Osteoblast (primary cell): ENCODE measurements around the gene STAB1. TPM values are rescaled to one million over a fixed set of nuclear protein-coding genes. Genes with fewer than 3 reads are reported as not detected.

Source experiments
- DNase-seq: peaks from one replicate; pipeline ENCODE4 v3.0.0; 2011; ENCODE audit warnings: low spot score, mixed read lengths; ENCODE audit not compliant: insufficient read length; ENCODE audit errors: missing footprints
- H2AFZ ChIP-seq: 2 replicates; pipeline ENCODE4 v1.6.0; 2011; ENCODE audit warnings: mild to moderate bottlenecking, low read length
- H3K27ac ChIP-seq: 2 replicates; pipeline ENCODE4 v1.5.1; 2011; ENCODE audit warnings: mild to moderate bottlenecking, low read depth, low read length, moderate library complexity
- H3K27me3 ChIP-seq: 2 replicates; pipeline ENCODE4 v1.6.0; 2012; ENCODE audit warnings: mild to moderate bottlenecking, control low read depth, inconsistent platforms, low read length, moderate library complexity; ENCODE audit not compliant: insufficient read depth
- H3K36me3 ChIP-seq: 2 replicates; pipeline ENCODE4 v1.5.1; 2011; ENCODE audit warnings: mild to moderate bottlenecking, low read length, control low read depth, moderate library complexity; ENCODE audit not compliant: insufficient read depth
- H3K4me1 ChIP-seq: 2 replicates; pipeline ENCODE4 v1.5.1; 2011; ENCODE audit warnings: mild to moderate bottlenecking, low read length, control low read depth, moderate library complexity; ENCODE audit not compliant: insufficient read depth
- H3K4me2 ChIP-seq: 2 replicates; pipeline ENCODE4 v1.6.0; 2011; ENCODE audit warnings: mild to moderate bottlenecking, low read length; ENCODE audit not compliant: insufficient read depth
- H3K4me3 ChIP-seq: fragments of 200-600 bp; sonication (generic); 3 replicates; pipeline ENCODE4 v1.5.1; 2012; ENCODE audit warnings: mild to moderate bottlenecking, low read length, inconsistent platforms; ENCODE audit not compliant: insufficient read depth
- H3K79me2 ChIP-seq: 2 replicates; pipeline ENCODE4 v1.6.0; 2012; ENCODE audit warnings: mild to moderate bottlenecking, low read length, control low read depth, inconsistent platforms; ENCODE audit not compliant: insufficient read depth
- H3K9me3 ChIP-seq: 2 replicates; pipeline ENCODE4 v1.5.1; 2011; ENCODE audit warnings: low read depth, low read length, control low read depth
- H4K20me1 ChIP-seq: 2 replicates; pipeline ENCODE4 v1.6.0; 2012; ENCODE audit warnings: mild to moderate bottlenecking, low read length, control low read depth; ENCODE audit not compliant: insufficient read depth
- CTCF ChIP-seq: IDR thresholded peaks from 2 replicates; pipeline ENCODE4 v1.5.1; 2011; ENCODE audit warnings: mild to moderate bottlenecking, low read depth, low read length, moderate library complexity; ENCODE audit errors: extremely low read depth
- total RNA-seq: library from RNA; depleted of rRNA; stranded (reverse); fragments of >200 nt; gene quantifications from 2 replicates; pipeline ENCODE4 v1.2.3, GENCODE V29; 2012

STAB1 gene
- total RNA-seq, 1 donor: 1.1 TPM

- Histone ChIP-seq H4K20me1 (peaks cover 12% of the 10 kb centered on the region), H3K4me2 (no peak overlapping the region), H3K4me1 (peaks cover 16% of the 10 kb centered on the region), H3K9me3 (no peaks in the 10 kb centered on the region), H3K4me3 (no peak overlapping the region), H3K27me3 (no peaks in the 10 kb centered on the region), H3K79me2 (no peaks in the 10 kb centered on the region), H3K36me3 (peaks cover 39% of the 10 kb centered on the region), H3K27ac (no peak overlapping the region), H2AFZ (no peak overlapping the region)
- no peak for TF ChIP-seq CTCF
- DNase-seq: no peak
Observed at GRCh38 chr3:52493232-52494017, 1.7 kb upstream of the STAB1 start.

GRCh38 chr3:52494445-52494844 lies 693 bp upstream of the STAB1 start:
- TF ChIP-seq CTCF: no peak
- no peak overlapping the region for H2AFZ ChIP-seq
- H3K36me3 ChIP-seq: peaks cover 31% of the 10 kb centered on the region
- no peaks in the 10 kb centered on the region for H3K9me3 ChIP-seq
- no peaks in the 10 kb centered on the region for H3K79me2 ChIP-seq
- no peaks in the 10 kb centered on the region for H3K27me3 ChIP-seq
- H3K4me2 ChIP-seq: no peak overlapping the region
- H3K27ac ChIP-seq: no peak overlapping the region
- DNase-seq: no peak
- H3K4me3 ChIP-seq: no peak overlapping the region
- peaks cover 26% of the 10 kb centered on the region for H3K4me1 ChIP-seq
- H4K20me1 ChIP-seq: peaks cover 12% of the 10 kb centered on the region

GRCh38 chr3:52495777-52496602 lies 852 bp downstream of the STAB1 start:
- Histone ChIP-seq H3K4me2 (no peak overlapping the region), H3K27me3 (no peaks in the 10 kb centered on the region), H3K27ac (no peak overlapping the region), H3K4me3 (no peak overlapping the region), H4K20me1 (peaks cover 5% of the 10 kb centered on the region), H3K36me3 (peaks cover 17% of the 10 kb centered on the region), H3K9me3 (no peaks in the 10 kb centered on the region), H3K79me2 (no peaks in the 10 kb centered on the region), H2AFZ (no peak overlapping the region), H3K4me1 (peaks cover 26% of the 10 kb centered on the region)
- no peak for TF ChIP-seq CTCF
- DNase-seq: no peak
